Right renal cortex interstitium (tissue), 3 donors: ENCODE results near the gene CIP2A. TPM values are rescaled to one million over a fixed set of nuclear protein-coding genes. Genes with fewer than 3 reads are reported as not detected.

Experiments used
- DNase-seq, 3 donors: peaks; one replicate each; pipeline ENCODE4 v3.0.0-alpha.2; 2013; ENCODE audit warnings: low read depth in 3 of 3, low spot score in 2 of 3
- polyA plus RNA-seq, 3 donors: library from polyadenylated mRNA; unstranded; fragments of 120-200 nt; gene quantifications; one replicate each; pipeline ENCODE4 v1.2.1, GENCODE V29; 2013; ENCODE audit not compliant: insufficient read length in 3 of 3

CIP2A gene
- polyA plus RNA-seq, 3 donors, result 18.4 to 20.9 (median 20.0) TPM

DNA sequence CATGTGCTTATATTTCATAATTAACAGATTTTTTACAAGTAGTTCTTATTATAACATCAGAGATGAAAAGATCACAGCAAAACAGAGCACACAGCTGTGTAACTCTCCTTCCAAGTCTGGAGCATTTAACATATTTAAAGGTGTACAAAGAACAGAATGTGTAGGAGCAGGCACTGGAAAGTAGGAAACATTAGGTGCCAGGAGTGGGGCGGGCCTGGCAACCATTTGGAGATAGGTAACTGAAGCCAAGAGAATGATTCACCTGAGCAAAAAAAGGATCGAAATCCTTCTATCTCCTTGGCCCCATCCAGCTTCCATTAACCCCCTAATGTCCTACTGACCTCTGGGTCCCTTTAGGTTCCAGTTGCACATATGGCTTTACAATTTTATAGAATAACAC, 76.6 kb downstream of the CIP2A start:
- DNase-seq, result no peak

DNA sequence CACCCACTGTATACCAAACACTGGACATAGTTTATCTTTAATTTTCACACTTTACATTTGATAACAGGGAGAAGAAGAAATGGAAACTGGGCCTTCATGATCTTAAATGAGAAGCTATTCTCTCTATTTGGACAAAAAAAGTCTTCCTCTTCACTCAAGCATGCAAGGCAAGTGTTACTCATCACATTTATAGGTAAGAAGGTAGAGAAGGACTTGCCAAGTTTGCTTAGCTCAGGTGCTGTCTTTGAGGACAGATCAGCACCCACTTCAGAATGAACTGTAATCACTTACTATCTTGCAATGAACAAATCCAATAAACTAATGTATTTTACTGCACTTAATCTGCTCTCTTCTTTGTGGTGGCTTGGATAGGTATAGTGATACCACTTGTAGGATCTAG, 77.7 kb downstream of the CIP2A start:
- DNase-seq, result no peak

DNA sequence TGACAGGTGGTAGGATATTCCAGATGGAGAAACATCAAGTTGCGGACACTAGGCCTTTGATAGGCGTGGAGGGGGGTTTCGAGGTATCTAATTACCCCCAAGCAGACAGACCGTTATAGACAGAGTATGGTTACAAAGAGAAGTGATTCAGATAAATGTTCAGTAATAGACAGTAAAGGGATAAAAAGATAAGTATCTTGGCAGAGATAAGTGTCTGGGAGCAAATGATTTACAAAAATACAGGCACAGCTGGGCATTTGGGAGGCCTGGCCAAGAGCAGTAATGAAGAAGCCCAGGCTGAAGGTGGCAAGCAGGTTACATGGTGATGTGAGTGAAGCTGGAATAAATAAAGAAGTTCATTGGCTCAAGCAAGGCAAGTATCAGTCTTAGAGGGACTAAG, 78.2 kb downstream of the CIP2A start:
- DNase-seq, result no peak

DNA sequence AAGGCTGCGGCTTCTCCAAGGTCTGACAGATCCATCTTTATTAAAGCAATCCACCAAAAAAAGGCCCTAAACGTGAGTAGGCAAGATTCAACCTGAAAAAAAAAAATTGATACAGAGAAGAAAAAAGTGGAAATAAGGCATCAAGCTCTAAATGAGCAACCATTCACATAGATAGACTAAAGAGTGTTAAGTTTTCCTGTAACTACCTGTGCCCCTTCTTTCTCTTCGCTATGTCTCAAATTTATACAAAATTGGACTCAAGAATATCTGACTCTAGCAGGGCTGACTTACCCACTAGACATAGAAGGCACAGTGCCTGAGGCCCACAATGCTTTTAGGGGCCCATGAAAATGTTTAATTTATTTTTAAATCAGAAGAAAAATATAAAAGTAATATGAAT, 78.7 kb downstream of the CIP2A start, which contains the start of gene MYH15:
TSS of gene MYH15 (minus strand) at position 101 of the 400 bp plus-strand sequence. CDS start at position 35, 66 bp downstream.
- DNase-seq, result no peak

DNA sequence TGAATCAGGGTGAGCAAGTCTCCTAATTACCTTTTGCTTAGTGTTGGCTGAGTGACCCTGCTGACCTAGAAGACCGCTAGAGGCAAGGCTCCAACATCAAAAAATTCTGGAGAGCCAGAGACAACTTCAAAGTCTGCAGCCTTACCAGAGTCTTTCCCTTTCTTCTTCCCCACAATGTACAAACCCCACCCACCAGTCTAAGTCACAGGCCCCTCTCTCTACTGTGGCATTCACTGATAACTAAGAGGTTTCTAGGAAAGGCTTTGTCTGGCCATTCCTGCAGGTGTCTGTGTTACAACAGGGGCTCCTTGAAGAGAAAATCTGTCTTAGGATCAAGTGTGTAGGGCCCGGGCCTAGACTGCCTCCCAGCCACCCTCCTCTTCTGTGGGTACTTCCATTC, 79.4 kb downstream of the CIP2A start:
- no peak for DNase-seq

DNA sequence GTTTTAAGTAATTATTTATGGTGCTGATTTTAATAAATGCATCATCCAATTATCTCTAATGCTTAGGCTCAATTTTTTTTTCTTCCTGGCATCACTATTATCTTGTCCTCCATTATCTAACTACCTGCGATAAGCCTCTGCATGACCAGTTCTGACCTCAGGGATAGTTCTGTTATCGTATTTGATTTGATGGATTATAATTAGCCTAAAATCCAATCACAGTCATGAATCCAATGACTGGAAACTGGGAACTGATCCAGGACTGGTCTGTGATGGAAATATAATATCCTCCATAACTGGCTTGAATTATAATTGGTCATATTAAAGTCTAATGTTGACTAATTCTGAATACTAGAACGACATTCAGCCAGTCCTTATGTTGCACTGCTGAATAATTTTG, 80.0 kb downstream of the CIP2A start:
- no peak for DNase-seq

DNA sequence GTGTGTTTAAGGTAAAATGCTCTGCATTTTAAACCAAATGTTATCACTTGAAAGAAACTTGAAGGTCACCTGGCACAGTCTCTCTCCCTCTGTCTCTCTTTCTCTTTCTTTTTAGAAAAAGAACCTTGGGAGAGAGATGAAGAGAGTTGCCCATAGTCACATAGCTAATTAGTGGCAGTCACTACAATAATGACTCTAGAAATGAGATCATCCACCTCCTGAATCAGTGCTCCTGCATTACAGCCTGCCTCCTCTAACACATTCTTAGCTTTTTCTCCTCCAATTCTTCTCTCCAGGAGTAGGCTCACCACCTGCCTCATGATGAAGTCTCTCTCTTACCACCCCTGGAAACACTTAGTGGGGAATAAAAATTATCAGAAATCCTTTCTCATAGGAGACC, 81.3 kb downstream of the CIP2A start:
- no peak for DNase-seq

DNA sequence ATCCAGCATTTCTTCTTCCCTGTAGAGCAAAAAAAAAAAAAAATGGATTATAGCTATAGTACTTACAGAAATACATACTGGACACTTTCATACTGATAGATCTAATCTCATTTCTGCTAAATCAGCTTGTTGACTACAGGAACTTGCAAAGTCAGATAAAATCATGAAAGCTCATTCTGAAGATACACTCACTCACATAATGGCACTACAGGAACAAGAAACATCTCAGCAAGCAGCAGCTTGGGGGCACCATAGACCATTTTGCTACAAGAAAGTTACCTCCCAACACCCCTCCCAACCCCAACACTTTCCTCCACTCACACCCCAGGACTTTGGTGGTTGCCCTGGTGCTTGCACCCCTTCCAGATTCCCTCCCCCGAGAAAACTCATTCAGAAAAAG, 83.4 kb downstream of the CIP2A start:
- no peak for DNase-seq

DNA sequence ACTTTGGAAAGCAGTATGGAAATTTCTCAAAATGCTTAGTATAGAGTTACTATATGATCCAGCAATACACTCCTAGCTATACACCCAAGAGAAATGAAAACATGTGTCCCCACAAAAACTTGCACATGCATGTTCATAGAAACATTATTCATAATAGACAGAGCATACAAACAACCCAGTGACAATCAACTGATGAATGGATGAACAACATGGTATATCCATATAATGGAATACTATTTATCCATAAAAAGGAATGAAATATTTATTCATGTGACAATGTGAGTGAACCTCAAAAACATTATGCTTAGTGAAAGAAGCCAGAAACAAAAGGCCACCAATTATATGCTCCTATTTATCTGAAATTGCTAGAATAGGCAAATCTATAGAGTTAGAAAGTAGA, 85.5 kb downstream of the CIP2A start:
- DNase-seq, result no peak

DNA sequence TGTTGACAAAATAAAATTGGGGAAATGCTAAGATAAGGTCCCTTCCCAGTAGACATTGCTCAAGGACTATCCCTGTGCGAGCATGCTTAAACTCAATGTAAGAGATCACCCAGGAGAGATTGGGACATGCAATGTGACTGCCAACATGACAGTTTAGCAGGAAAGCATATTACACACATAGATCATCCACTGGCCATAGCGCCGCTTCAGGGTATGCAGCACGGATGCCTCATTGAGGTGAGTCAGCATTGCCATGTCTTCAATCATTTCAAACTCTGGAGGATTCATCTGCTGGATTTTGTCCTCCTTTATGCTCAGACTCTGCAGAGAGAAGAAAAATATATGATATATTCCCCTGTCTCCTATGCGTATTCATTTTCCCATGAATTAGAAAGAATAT, 87.7 kb downstream of the CIP2A start:
- DNase-seq, result no peak

DNA sequence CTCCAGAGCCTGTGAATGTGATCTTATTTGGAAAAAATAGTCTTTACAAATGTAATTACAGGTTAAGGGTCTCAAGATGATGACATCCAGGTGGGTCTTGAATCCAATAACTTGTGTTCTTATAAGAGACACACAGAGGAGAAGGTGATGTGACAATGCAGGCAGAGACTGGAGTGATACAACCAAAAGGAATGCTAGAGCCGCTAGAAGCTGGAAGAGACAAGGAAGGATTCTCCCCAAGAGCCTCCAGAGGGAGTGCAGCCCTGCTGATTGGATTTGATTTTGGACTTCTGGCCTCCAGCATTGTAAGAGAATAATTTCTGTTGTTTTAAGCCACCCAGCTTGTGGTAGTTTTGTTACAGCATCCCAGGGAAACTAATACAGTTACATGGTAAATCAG, 88.5 kb downstream of the CIP2A start:
- no peak for DNase-seq

Other genes starting within 250 kb of the CIP2A start
- under 1 TPM; 0.25 to 0.28 (median 0.25) TPM for gene MYH15, start 78.8 kb downstream of the CIP2A start, polyA plus RNA-seq
- gene DZIP3, start 284 bp upstream of the CIP2A start, polyA plus RNA-seq, result 10 to 100 TPM; 31.7 to 39.3 (median 37.2) TPM
- not detected for gene RETNLB, start 168.0 kb upstream of the CIP2A start, polyA plus RNA-seq
- under 1 TPM in 1 of 3 donors, not detected in 2; 0.12 TPM for gene TRAT1, start 233.3 kb upstream of the CIP2A start, polyA plus RNA-seq